HG03565 (cell line): ENCODE data around the gene HTR4.

Experiments
- ATAC-seq: cut with Tn5 transposase; IDR thresholded peaks from one replicate; pipeline ENCODE4 v1.9.1; 2021; ENCODE audit warnings: mild to moderate bottlenecking, moderate library complexity; ENCODE audit not compliant: unreplicated experiment

The HTR4 gene

DNA sequence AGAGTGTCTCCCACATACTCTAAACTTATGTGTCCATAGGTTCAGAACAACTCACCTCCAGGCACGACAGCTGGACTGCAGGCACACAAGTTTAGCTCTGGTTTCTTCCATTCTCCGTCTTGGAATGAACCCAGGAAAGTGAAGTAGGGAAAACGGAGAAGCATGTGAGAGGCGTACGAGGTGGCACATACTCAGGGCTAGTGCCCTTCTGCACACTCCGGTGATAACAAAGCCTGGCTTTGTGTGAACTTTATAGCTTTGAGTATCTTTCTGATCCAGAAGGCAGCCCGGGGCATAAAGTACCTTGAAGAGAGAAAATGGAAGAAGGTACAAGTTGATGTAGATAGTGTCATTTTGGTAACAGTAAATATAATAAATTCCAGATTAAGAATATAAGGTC, 11.1 kb upstream of the HTR4 start:
- no peak for ATAC-seq

DNA sequence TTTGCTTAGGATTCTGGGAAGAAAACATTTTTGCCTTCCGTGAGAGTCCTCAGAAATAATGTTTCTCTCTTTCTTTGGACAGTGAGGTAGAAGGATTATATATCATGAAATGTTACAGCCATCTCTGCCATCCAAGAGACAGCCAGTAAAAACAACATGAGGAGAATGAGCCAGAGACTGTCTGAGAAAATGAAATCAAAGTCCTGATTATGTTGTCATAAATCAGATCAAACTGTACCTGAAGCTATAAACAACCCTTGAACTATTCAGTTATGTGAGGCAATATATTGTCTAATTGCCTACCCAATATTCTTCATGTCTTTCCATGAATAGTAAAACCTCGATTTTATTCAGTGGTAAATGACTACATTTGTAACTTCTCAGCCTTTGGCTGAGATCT, 9.2 kb upstream of the HTR4 start:
- no peak for ATAC-seq

DNA sequence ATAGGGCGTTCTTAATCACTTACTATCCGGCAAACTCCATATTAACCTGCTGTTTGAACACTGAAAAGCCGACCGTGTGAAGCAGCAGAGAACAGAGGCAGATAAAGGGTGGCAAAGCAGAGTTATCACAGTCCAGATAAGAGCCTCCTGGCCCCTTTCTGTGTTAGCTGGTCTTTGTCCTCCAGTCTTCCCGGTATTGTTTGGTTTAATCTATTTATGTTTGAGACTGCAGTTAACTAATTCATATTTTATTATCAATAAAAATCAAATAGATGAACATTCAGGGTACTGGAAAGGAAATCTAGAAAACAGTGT, 6.0 kb upstream of the HTR4 start:
- no peak for ATAC-seq

DNA sequence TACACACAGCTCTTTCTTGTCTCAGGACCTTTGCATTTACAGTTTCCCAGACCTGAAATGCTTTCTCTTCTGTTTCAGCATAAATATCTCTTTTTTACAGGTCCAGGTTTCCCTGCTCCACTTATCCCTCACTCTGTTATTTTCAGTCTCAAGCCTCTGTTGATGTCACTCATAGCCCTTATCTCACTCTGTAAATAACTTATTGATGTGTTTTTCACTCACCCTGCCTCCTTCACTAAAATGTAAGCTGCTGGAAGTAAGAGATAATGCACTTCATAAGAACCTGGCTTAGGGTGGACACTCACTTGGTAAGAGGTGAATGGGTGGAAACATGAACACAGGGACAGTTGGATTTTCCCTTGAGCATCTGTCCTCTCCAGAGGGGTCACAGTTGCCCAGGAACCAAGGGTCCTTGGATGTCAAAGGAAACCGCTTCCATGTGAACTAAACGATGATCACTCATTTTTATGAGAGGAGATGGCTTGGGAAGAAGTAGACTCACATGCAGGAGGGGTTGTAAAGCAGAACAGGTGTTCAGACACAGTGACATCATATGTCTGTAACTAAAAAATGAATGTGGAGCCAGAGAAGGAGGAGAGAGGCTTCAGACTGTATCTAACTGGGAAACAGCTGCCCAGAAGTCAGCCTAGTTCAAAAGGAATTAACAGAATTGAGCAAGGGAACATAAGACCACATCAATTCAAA, 5.5 kb upstream of the HTR4 start:
- no peak for ATAC-seq

DNA sequence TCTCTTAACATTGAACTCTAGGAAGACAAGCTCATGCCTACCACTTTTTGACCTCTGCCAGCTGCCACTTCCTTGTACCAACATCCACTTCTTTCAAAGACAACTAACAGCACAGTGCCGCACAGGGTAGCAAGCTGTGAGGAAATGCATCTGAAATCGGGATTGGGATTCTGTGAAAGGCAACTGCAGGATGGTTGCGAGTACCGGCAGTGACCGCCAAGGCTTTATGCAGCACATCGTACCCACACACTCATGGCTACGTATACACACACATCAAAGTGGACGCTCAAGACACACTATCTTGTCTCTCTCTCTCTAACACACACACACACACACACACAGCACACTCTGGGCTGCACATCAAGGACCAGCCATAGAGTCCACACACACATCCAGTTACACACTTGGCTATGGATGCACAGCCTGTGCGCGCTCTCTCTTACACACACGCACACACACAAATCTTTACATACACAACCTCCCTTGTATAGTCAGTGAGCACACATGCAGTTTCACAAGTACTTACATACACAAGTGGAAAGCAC, 964 bp downstream of the HTR4 start:
- no peak for ATAC-seq

DNA sequence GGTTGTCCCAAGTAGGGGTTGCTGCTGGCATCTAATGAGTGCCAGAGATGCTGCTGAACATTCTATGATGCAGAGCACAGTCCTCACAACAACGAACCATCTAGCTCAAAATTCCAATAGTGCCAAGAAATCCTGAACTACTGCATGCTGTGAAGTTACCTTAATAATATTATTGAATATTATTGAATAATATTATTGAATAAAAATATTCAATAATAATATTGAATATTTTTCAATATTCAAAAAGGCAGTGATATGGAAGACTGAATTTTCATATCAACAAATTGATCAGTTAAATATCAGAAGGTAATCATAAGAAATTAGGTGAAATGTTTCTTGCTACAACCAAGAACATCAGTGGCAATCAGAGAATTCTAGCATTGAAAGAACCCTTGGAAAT, 2.8 kb downstream of the HTR4 start:
- no peak for ATAC-seq

DNA sequence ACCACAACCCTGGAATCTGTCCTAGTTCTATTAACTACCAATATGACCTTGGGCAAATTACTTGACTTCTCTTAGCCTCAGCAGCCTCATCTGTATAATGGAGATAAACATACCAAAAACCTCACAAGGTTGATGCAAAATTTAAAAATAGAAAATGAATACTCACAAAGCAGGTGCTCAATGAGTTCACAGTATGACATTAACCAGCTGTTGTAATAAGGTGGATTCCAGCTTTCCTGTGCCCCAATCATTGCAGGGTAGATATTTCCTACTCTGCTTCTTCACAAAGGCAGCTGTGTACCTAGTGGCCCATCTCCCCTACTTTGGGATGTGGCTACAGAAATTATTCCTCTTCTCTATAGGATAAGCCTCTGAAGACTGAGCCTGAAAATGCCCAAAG, 8.8 kb downstream of the HTR4 start:
- ATAC-seq: no peak

DNA sequence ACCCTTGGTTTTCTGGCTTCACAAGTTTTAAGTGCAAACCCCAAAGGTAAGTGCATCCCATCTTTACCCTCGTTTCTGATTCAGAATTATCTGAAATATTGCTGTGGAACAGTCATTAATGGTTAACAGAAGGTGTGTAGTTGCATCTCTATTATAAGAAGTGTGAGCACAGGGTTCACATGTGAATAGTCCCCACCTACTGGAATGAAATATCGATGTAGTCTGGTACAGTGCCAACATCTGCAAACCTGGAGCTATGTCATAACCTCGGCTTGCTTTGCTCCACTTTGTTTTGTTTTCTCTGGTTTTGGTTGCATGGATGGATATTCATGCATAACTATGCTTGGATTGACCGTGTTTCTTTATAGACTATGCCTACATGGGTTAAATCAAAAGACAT, 12.6 kb downstream of the HTR4 start:
- ATAC-seq: no peak

DNA sequence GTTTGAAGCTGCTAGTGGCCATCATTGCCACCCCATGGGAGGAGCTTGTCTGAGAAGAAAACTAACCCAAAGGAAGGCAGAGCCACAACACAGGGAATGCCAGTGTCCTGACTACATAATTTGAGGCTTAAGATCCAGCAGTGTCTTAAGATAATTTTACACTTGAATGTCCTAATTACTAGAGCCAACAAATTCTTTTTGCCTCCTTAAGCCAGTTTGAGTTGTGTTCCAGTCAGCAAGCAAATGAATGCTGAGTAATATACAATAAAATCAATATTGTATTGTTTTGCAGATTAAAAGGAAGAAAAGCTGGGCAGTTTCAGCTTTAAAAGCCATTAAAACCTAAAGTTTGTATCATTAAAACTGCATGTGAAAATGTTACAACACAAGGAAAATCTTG, 13.9 kb downstream of the HTR4 start:
- ATAC-seq: no peak

DNA sequence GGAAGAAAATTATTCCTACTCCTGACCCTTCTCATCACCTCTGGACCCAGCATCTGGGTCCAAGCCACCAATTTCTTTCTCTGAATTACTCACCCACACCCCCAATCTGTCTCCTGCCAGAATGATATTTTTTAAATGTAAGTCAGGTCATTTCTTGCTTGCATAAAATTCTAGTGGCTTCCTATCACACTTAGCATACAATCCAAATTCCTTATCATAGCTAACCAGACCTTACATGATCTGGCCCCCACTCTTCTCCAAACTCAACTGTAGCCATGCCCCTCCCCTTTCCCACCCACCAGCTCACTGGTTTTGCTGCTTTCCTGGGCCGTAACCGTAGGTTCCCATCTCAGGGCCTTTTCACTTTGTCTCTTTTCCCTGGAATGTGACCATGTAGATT, 15.2 kb downstream of the HTR4 start:
- no peak for ATAC-seq

DNA sequence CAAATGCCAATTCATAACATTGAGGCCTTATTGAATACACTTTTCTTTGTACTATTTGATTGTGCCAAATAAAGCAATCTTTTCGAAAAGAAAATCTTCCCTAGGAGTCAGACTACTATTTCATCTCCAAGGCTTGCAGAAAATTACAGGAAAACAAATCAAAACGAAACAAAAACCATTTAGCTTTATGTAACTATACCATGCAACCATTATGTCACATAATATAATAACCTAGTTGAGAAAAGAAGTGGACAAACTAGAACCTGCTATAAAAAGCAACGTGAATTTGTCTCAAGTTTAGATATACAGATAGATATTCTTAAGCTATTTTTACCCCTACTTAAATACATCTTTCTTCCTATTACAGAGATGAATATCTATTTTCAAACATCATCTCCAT, 18.0 kb downstream of the HTR4 start:
- ATAC-seq: no peak

DNA sequence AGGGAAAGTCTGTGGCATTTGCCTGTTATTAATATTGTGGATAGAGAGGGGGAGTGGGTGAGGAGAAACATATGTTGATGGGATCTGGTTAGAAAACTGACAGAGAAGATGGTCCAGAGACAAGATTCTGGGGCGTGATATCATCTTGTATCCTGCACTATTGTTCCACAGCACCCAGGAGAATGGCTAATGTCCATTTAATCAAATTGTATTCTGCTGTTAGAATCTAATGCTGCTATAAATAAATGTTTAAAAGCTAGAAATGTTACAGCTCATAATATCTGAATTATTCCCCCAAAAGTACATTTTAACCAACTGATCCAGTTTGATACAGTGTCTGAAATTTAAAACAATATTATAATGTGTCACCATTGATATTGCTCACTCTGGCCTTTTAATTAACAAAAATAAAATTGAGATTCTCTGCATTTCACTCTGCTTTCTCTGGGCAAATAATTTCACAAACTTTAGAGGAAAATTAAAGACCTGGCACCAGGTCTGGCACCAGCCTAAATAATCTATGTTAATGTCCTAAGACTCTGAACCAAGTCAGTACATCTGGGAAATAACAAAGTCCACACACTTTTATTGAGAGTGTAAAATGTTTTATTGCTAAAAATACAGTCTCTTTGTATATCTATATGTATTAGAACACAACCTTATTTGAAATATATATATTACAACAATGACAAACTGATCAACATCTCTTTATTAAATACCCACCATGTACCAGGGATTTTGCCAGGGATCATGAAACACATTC, 18.8 kb downstream of the HTR4 start:
- ATAC-seq: no peak

DNA sequence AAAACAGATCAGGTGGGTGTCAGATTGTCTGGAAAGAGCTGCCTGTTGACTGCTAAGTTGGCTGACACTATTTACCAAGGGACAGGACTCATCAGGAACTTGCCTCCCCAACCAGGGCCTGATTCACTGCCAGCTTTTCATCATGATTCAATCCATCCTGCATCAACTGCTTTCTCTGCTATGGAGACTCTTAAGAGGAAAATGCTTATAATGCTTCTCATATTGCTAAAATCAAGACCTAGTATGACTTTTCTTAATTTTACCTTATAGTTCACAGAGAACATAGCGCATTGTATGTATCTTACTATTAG, 21.3 kb downstream of the HTR4 start:
- no peak for ATAC-seq

DNA sequence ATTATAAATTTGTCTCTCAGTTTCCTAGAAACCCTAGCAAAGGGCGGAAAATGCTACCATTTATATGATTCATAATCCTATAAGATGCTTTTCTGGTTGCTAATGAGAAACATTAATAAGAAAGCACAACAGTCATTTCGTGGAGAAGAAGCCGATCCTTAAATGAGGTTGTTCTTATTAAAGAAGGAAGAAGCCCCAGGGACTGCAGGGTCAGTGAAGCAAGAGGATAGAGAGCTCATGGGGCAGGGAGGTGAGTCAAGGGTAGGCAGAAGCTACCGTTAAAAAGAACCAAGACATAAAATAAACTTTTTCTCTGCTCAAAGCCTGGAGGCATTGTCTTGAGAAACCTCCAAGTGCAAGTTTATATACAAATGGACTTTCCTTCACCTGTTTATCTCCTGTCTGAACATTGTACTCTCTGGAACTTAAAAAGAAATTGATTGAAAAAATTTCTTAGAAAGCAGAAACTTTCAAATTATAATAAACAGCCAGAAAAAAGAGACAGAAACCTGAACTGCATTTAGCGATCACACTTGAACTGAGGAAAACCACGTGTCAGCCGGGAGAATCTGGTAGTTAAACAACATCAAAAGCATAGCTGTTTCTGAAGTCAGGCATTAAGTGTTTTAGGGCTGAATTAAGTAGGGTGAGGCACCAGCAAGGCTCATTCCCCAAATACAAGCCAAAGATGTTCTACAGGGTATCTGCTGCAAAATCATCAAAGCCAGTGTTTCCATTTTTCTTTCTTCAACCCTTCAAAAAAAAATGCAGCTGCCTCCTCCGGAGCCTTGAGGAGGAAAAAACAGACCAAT, 21.9 kb downstream of the HTR4 start:
- no peak for ATAC-seq

DNA sequence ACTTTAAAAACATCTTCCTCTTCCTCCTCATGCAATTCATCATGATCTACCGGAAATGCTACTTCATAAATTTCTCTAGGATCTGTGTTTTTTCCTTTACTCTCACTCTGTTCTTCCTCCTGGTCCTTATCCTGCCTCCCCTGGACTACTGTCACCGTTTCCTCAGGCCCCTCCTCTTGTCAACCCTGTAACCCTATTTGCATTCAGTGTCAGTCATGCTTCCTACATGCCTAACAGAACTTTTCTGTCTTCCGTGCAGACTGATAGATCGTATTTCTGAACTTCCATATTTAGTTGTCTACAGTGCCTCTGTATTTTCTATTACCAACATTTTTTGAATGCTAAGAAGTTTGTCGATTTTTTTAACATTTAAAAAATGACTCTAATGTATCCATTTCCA, 27.3 kb downstream of the HTR4 start:
- no peak for ATAC-seq

DNA sequence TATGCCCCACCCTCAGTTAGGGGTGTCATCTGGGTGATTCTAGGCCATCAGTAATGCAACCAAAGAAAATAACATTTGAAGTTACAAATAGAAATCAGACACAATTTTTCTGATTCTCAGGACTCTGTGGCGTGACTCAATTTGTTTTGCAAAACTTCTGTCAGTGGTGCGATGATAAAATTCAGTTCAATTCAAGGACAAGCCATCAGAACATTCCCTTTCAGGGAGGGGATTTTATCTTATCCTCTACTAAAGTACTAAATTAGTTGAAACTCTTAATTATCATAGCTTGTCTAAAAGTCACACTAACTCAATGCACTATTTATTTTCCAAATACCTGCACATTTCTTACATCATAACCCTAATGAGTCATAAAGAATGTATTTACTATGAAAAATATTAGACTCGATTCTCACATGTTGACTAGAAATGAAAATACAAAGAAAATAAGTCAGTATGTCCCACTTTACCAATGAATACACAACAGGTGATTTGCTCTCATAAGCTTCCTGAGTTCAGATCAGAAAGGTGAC, 28.2 kb downstream of the HTR4 start:
- no peak for ATAC-seq

DNA sequence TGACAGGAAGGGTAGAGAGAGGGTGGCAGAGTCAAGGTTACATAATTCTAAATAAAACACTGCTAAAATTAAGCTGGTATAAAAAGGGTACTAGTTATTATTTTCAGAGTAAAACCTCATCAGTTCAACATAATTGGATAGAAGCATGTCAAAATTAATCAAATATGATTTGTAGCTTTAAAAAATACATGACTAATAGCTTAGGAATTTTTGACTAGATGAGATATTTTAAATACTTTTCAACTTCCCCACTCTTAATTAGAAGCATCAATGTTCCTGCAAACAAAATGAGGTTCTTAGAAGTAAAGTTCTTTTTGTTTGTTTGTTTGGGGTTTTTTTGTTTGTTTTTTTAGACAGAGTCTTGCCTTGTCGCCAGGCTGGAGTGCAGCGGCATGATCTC, 29.1 kb downstream of the HTR4 start:
- no peak for ATAC-seq

DNA sequence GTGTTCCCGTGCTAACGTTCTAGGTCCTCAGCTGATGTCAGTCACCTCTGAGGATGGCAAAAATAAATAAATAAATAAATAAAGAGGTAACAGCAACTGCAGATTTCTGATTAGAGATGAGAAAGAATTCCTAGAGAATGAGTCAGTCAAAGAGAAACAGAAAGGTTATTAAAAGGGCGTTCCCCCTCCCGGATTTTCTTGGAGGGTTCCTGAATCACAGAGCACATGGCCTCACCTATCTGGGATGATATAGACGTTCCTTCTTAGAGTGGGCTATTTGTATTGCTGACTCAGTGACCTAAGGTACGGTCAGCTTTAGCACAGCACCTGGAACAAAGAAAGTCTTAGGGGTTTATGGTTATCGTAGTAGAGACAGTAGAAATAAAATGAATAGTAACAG, 30.6 kb downstream of the HTR4 start:
- ATAC-seq: no peak

DNA sequence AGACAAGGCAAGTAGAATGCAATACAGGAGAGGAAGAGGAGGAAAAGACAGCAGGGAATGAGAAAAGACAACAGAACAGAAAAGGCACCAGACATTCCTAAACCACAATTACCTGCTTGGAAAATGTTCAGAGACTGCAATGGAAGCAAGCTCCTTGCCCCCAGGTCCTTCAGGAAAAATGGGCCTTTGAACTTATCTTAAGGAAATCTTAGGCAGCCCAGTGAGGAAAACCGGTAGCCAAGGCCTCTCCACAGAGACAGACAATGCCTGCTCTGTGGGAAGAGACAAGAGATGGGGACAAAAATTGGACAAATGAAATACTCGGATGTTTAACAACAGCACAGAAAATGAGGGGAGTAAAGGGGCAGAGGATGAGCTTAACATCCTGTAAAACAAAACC, 31.2 kb downstream of the HTR4 start:
- ATAC-seq: no peak

DNA sequence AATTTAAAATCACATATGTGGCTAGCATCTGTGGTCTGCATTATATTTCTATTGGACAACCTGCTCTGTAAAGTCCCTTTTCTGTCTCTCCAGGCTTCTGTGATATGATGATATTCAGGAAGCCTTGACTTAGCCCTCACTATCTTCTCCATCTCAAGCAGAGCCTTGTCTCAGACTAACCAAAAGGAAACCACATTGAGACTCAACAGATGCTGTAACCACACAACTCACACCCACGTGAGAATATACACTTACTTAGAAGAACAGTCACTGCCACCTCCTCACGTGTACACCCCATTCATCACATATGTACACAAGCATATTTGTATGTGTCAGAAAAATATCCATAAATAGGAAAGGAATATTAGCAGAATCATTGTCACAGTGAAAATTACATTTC, 33.6 kb downstream of the HTR4 start:
- peak; percentile 96 for ATAC-seq

DNA sequence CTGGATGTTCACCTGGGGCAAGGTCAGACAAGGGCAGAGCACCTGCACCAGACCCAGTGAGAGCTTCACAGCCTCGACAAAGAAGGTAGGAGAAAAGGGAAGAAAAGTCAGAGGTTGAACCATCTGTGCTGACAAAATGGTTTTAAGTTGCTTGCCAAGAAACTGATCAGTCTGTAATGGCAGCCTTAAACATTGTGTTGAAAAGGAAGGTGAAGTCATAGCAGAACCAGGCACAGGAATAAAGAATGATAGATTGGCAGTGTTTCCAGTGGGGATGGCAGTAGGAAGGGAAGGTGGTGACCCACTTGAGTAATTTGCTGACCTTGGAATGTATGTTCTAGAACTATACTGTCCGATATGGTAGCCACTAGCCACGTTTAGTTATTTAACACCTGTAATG, 34.2 kb downstream of the HTR4 start:
- no peak for ATAC-seq

DNA sequence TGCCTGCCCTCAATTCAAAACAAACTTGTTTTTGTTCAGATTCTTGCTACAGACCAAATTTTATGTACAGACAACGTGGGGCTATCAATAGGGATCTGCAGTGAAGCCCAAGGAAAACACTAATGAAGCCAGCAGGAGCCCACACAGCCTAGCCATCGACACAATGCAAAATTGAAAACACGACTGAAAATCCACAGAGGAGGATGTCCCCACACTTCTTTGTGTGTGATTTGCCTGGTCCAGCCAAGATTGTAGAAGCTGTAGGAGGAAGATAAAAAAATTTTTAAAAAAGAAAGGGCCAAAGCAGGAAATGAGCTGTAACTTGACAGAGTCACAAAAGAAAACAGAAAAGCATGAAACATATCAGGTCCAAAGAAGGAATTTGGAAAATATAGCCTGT, 34.8 kb downstream of the HTR4 start:
- ATAC-seq: no peak
